SK-N-DZ (cell line): ENCODE data around the gene ZSCAN5C.
"Not testable (repeated sequence)": the region's sequence is repeated elsewhere in the genome, so short reads cannot be mapped to it uniquely, and the experiment has no call there.

Experiments
- DNase-seq: peaks from one replicate; pipeline ENCODE4 v3.0.0-alpha.2; 2015; ENCODE audit warnings: low spot score

The ZSCAN5C gene

DNA sequence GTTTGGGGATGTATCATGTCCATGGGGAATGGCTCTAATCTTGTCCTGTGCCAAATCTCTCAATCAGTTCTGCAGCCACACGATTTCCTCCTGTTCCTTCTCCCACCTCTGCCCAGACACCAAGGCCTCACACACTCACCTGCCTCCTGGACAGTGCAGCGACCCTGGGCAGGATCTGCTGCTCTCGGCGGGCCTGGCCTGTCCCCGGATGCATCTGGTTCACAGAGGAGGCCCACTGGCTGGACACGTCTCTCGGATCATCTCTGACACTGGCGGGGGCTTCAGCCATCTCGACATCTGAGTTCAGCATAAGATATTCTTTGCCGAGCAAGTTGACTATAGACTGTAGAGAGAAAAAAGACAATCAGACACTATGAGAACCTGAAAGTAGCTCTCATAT lies 10.4 kb upstream of the ZSCAN5C start:
- no peak for DNase-seq

DNA sequence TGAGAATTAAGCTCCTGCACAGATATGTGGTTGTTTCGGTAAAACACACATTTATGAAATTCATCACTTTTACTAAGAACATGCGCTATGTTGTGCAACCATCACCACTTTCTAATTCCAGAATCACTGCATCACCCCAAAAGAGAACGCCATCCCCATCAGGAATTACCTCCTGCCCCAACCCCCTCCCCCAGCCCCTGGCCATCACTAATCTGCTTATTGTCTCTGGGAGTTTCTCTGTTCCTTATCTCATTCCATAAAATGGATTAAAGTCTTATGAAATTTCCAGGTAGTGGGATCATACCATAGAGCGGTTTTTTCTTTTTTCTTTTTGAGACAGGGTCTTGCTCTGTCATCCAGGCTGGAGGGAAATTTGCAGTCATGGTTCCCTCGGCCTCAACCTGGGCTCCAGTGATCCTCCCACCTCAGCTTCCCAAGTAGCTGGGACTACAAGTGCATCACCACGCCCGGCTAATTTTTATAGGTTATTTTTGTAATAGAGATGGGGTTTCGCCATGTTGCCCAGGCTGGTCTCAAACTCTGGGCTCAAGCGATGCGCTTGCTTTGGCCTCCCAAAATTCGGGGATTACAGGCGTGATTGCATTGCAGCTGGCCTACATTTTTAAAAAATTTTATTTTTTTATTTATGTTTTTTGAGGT lies 8.0 kb upstream of the ZSCAN5C start:
- no peak for DNase-seq

DNA sequence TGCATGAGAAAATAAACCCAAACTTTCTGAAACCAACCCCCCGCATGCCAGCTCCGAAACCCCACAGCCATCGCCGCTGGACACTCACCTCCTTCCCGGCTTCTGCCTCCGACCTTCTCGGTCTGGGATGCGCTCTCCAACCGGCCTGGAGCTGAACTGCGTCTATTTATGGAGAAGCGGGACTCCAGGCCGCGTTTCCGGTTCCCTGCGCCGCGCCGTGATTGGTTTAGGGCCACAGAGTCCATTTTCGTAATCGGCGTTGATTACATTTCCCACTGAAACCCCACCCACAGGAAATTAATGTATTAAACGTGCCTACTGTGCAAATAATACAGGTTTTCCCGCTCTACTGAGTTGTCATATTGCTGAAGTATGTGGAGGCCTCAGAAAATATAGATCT lies 4.4 kb upstream of the ZSCAN5C start, which contains the start of gene ZSCAN5B:
Gene ZSCAN5B, minus strand, starts transcription at position 138 of the 400 bp plus-strand sequence. CDS start 4,731 bp downstream, outside the sequence.
- DNase-seq: not testable (repeated sequence)

DNA sequence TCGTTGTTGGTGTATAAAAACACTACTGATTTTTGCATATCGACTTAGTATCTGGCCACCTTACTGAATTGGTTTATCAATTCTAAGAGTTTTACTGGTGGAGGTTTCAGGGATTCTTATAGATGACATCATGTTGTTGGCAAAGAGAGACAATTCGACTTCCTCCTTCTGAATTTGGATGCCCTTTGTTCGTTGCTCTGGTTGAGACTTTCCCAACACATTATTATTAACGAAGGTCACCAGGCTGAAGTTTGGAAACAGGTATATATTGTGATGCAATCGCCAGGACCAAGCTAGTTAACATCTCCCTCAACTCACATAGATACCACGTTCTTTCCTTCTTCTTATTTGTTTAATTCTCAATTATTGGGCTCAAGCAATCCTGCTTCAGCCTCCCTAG lies 2.4 kb upstream of the ZSCAN5C start:
- DNase-seq: no peak

DNA sequence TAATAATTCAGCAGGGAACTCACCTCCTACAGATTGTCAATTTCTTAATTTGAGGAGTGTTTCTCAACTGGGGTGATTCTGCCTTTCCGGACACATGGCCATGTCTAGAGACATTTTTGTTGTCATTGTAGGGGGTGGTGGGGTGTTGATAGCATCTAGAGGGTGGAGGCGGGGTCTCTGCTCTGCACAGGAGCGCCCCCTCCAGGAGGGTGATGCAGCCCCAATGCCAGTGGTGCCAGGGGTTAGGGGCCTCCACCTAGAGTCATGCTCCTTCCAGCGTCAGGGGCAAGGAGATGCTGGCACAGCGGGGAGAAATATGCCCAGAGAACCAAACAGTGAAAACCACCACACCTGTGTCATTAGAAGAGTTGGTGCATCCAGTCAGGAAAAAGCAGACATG lies 5.5 kb downstream of the ZSCAN5C start:
- not testable (repeated sequence) for DNase-seq

DNA sequence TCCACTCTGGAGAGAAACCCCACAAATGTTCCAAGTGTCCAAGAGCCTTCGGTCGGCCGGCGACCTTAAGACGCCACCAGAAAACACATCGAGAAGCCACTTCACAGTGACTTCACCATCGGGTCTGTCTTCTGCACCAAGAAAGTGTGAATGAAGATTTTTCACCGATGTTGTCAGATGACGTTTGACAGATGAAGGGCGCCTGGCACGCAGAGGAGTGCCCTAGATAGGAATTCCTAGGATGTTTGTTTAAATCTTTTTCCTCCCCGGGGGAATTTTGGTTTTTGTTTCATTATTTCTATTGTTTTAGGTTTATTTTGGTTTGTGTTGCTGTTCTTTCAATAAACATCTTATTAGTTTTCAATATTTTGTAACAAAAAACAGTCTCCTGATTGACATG lies 7.0 kb downstream of the ZSCAN5C start:
- DNase-seq: no peak

DNA sequence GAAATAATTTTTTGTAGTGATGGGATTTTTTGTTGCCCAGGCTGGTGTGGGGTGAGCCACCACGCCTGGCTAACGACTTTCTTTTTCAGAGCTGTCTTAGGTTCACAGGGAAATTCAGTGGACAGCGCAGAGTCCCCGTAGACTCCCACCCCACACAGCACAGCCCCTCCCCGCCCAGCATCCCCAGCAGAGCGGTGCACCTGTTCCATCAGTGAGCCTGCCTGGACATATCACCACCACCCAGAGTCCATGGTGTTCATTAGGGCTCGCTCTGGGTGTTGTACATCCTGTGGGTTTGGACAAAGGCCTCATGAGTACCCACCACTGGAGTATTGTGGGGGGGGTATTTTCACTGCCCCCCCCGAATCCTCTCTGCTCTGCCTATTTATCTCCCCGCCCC lies 8.0 kb downstream of the ZSCAN5C start:
- DNase-seq: not testable (repeated sequence)

DNA sequence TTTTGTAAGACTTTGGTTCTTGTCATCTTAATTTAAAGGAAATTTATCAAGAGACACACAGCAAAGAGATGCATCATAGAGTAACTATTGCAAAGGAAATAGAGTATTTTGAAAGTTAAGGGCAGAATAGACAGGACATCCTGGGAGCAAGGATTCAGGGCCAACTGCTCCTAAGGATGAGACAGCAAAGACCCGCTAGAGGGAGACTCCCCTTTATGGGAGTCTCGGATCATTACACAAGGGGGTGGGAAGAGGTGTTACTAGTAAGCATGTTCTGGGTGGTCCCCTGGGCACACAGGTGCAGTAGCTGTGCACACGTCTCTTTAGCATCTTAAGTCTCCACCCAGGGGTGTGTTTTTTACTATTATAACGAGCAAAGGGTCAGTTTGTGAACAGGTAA lies 9.6 kb downstream of the ZSCAN5C start:
- DNase-seq: no peak

DNA sequence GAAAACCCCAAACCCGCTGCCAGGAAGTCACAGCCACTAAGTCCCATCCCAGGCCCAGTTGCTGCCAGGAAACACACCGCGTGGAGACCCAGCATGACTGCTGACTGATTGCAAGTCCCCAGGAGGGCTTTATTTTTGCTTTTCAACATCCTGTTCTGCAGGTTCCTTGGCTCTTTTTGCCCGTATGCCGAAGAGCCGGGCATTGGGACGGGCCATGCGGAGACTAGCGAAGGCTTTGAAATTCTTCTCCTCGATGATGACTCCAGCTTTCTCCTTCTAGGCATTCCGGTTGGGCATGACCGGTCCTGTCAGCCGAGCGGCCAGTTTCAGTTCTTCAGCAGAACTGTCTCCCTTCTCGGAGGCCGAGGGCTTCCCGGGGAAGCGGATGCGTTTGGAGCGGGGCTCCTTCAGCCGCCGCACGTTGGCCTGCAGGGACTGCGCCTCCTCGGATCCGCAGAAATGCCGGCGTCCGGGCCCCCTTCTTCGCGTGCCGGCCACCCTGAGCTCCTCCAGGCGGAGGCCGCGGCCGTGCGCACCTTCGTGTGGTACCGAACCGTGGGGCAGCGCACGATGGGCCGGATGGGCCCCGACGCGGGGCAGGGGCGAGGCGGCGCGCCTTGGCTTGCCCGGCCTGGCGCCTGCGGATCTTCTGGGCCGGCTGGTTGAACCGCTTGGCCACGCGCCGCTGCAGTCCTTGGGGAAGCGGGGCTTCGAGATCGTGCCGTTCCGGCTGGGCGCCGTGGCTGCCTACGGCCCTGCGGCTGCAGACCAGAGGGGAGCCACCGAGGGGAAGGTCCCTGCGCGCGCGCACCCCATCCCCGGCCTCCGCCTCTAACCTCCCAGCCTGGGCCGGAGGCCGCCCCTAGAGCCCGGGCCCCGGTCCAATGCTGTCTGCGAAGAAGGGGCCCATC lies 15.2 kb downstream of the ZSCAN5C start:
- no peak for DNase-seq

DNA sequence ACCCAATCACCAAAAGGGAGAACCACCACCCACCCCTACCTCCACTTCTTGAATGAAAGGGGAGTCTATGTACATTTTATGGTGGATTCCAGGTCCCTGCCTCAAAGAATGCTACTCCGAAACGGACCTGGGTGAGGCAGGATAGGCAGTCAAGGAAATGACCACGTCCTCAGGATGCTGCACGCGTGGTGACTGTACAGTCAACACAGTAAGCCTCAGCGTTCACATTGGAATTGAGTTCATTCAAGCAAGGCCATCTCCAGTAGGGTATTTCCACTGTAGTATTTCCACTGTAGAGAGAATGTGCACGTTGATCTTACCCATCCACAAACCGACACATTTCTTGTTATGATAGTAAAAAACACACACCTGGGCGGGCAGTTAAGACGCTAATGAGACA lies 16.9 kb downstream of the ZSCAN5C start:
- no peak for DNase-seq

DNA sequence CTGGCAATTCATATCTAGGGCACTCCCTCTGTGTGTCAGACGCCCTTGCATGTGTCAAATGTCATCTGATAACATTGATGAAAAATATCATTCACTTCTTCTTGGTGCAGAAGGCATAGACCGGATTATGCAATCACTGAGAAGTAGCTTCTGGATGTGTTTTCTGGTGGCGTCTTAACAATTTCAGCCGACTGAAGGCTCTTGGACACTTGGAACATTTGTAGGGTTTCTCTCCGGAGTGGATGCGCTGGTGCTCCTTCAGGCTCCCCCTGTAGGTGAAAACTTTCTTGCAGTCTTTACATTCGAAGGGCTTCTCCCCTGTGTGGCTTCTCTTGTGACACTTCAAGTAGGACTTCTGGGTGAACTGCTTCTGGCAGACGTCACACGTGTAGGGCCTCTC lies 19.4 kb downstream of the ZSCAN5C start:
- not testable (repeated sequence) for DNase-seq

DNA sequence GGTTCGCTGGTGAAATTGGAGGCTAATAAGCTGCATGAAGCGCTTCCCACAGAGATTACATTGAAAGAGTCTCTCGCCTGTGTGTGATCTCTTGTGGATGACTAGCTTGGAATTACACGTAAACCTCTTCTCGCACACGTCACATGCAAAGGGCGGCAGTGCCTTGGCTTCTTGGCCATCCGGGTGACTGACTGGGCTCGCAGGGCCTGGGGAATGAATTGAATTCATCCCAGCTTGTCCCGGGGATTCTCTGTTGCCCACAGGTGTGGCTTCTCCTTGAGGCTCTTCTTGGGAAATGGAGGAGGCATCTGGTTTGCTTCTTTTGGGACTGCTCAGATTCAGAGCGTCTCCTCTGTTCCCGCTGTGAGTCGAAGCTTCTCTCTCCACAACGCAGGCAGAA lies 19.8 kb downstream of the ZSCAN5C start:
- DNase-seq: no peak

DNA sequence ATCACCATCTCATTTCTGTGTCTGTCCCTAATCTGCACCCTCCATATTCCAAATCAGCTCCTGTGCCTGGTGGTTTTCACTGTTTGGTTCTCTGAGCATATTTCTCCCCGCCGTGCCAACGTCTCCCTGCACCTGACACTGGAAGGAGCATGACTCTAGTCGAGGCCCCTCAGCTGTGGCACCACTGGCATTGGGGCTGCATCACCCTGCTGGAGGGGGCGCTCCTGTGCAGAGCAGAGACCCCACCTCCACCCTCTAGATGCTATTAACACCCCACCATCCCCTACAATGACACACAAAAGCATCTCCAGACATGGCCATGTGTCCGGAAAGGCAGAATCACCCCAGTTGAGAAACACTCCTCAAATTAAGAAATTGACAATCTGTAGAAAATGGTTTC lies 20.8 kb downstream of the ZSCAN5C start:
- DNase-seq: no peak

DNA sequence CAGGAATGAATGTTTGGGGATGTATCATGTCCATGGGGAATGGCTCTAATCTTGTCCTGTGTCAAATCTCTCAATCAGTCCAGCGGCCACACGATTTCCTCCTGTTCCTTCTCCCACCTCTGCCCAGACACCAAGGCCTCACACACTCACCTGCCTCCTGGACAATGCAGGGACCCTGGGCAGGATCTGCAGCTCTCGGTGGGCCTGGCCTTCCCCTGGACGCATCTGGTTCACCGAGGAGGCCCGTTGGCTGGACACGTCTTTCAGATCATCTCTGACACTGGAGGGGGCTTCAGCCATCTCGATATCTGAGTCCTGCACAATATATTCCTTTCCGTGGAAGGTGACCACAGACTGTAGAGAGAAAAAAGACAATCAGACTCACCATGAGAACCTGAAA lies 21.4 kb downstream of the ZSCAN5C start:
- DNase-seq: no peak

DNA sequence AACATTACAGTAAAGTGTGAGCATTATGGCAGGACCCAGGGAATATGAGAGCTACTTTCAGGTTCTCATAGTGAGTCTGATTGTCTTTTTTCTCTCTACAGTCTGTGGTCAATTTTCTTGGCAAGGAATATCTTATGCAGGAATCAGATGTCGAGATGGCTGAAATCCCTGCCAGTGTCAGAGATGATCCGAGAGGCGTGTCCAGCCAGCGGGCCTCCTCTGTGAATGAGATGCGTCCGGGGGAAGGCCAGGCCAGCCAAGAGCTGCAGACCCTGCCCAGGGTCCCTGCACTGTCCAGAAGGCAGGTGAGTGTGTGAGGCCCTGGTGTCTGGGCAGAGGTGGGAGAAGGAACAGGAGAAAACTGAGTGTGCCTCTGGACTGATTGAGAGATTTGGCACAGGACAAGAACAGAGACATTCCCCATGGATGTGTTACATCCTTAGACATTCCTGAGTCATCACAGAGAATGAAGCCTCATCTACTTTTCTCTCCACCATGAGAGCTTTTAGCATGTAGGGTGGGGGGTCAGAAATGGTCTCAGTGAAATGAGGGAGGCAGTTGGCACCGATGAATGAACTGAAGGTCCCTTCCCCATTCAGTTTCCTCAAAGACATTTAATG lies 43.2 kb downstream of the ZSCAN5C start:
- DNase-seq: no peak

DNA sequence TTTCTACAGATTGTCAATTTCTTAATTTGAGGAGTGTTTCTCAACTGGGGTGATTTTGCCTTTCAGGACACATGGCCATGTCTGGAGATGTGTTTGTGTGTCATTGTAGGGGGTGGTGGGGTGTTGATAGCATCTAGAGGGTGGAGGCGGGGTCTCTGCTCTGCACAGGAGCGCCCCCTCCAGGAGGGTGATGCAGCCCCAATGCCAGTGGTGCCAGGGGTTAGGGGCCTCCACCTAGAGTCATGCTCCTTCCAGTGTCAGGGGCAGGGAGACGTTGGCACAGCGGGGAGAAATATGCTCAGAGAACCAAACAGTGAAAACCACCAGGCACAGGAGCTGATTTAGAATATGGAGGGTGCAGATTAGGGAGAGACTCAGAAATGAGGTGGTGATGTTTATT lies 43.7 kb downstream of the ZSCAN5C start:
- DNase-seq: not testable (repeated sequence)

DNA sequence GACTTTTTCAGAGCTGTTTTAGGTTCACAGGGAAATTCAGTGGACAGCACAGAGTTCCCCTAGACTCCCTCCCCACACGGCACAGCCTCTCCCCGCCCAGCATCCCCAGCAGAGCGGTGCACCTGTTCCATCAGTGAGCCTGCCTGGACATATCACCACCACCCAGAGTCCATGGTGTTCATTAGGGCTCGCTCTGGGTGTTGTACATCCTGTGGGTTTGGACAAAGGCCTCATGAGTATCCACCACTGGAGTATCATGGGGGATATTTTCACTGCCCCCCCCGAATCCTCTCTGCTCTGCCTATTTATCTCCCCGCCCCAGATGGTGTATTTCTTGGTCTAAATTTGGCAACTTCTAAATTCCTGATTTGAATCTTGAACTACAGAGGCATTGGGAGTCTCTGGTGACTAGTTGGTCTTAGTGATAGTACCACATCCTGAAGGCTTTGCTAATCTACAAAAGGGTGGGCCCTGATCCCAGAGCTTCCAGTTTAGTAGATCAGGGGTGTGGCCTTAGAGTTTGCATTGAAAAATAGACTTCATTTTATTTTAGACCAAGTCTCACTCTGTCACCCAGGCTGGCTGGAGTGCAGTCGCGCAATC lies 46.8 kb downstream of the ZSCAN5C start:
- not testable (repeated sequence) for DNase-seq

DNA sequence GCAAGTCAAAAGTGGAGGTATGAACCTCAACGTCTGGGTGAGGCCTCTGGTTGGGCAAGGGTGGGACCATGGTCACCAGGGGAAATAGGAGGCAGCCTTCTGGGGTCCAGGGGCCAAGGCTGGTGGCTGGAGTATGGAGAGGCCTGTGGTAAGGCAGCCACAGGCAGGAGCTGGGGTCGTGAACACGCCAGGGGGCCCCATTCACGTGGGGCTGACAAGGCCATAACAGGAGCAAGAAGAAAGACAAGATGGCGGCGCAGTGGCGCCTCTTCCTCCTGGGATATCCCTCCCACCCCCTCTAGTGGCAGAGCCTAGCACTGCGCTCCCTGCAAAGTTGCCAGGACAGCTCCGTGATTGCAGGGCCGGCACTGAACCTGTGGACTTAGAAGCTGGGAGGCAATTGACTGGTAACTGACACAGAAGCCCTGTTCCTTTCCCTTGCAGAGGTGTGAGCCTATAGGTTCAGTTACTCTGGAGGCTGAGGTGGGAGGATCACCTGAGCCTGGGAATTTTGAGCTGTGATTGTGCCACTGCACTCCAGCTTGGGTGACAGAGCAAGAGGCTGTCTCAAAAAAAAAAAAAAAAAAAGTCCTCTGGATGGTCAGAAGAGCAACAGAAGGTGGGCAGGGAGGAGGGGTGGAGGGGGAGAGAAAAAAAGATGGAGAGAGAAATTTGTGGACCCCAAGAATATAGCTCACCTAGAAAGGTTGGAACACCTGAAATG lies 50.8 kb downstream of the ZSCAN5C start:
- DNase-seq: peak; percentile 23

DNA sequence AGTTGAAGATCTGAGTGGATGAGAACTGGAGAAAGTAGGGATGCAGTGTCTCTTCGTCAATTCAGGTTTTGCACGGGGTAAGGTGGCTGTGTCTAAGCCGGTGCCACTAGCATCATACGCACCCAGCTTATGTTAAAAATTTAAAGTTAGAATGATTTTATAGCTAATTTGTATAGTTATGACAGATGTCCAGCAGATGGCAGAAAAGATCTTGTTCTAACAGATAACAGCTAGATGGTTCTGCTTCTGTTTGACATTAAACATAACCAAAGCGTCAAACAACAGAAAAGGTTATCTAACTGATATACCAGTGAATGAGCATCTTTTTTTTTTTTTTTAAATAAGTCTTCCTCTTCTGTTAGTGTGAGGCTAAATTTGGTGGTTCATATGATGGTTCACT lies 51.7 kb downstream of the ZSCAN5C start:
- peak; percentile 28 for DNase-seq

DNA sequence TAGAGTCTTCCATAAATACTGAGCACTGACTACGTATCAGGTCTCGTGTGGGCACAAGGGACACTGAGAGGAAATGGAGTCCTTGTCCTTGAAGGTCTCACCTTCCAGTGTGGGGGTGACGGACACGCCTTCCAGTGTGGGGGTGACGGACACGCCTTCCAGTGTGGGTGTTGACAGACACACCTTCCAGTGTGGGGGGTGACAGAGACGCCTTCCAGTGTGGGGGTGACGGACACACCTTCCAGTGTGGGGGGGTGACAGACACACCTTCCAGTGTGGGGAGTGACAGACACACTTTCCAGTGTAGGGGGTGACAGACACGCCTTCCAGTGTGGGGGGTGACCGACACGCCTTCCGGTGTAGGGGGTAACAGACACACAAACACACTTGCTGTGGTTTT lies 56.2 kb downstream of the ZSCAN5C start:
- no peak for DNase-seq
